GM12801 (cell line): ENCODE measurements around the gene CD200.

Source experiments
- TF ChIP-seq, protein P1 (sequence below): IDR thresholded peaks from one replicate; pipeline ENCODE4 v1.5.1; 2011; ENCODE audit warnings: control low read depth; ENCODE audit not compliant: insufficient read length; ENCODE audit errors: extremely low read depth

The CD200 gene

DNA sequence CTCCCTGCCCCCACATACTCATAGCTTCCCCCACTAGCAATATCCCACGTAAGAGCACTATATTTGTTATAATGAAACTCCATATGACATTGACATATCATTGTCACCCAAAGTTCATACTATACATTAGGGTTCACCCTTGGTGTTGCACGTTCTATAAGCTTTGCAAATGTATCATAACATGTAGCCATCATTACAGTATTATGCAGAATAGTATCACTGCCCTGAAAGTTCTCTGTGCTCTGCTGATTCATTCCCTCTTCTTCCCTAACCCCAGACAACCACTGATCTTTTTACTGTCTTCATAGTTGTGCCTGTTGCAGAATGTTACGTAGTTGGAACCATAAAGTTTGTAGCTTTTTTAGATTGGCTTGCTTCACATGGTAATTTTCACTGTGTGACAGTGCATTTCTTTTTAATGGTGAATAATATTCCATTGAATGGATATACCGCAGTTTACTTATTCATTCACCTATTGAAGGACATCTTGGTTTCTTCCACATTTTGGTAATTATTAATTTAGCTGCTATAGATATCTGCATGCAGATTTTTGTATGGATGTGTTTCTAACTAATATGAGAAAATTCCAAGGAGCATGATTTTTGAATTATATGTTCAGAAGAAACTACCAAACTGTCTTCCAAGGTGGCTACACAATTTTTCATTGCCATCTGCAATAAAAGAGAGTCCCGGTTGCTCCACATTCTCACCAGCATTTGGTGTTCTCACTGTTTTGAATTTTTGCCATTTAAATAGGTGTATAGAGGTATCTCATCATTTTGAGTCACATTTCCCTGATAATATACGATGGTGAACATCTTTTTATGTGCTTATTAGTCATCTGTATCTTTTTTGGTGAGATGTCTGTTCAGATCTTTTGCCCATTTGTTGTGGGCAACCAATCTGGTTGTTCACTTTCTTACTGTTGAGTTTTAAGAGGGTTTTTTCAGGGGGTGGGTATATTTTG, 59.7 kb downstream of the CD200 start:
- TF ChIP-seq, protein P1, sequence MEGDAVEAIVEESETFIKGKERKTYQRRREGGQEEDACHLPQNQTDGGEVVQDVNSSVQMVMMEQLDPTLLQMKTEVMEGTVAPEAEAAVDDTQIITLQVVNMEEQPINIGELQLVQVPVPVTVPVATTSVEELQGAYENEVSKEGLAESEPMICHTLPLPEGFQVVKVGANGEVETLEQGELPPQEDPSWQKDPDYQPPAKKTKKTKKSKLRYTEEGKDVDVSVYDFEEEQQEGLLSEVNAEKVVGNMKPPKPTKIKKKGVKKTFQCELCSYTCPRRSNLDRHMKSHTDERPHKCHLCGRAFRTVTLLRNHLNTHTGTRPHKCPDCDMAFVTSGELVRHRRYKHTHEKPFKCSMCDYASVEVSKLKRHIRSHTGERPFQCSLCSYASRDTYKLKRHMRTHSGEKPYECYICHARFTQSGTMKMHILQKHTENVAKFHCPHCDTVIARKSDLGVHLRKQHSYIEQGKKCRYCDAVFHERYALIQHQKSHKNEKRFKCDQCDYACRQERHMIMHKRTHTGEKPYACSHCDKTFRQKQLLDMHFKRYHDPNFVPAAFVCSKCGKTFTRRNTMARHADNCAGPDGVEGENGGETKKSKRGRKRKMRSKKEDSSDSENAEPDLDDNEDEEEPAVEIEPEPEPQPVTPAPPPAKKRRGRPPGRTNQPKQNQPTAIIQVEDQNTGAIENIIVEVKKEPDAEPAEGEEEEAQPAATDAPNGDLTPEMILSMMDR: no peak

DNA sequence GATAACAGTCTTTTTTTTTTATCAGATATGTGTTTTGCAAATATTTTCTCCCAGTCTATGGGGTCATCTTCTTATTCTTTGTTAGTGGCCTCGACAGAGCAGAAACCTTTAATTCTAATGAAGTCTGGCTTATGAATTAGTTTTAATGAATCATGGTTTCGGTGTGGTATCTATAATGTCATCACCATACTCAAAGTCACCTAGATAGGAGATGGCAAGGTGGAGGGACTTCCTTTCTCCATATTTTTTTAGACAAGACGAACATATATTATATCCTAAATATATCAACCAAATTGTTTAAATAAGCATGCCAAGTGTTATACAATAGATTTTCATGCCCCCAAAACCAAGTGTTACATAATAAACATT, 60.4 kb downstream of the CD200 start:
- TF ChIP-seq, protein P1: no peak

DNA sequence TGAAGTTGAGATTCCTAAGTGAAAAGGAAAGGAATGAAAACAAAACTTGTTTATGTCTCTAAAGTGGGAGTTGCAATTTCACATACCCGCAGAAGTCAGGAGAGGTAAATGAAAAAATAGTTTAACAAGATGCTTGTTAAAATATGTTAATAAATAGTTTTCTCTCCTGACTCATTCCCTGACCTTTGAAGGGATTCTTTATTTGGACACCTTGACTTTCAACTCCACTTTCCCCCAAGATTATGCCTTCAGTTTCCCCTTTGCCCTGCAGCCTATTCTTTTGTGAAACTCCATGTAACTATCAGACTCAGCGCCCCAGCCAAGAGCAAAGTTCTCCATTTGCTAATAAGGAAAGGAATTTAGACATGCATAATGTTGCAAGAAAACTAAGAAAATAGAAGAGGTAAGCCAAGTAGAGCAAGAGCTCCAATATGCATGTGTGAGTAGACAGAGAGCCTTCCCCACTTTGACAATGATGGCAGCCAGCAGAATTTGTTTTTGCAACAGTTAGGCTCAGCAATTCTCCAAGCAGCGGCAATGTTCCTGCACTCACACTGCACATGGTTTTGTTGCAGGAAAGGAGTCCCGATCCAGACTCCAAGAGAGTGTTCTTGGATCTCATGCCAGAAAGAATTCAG, 61.2 kb downstream of the CD200 start:
- TF ChIP-seq, protein P1: no peak

DNA sequence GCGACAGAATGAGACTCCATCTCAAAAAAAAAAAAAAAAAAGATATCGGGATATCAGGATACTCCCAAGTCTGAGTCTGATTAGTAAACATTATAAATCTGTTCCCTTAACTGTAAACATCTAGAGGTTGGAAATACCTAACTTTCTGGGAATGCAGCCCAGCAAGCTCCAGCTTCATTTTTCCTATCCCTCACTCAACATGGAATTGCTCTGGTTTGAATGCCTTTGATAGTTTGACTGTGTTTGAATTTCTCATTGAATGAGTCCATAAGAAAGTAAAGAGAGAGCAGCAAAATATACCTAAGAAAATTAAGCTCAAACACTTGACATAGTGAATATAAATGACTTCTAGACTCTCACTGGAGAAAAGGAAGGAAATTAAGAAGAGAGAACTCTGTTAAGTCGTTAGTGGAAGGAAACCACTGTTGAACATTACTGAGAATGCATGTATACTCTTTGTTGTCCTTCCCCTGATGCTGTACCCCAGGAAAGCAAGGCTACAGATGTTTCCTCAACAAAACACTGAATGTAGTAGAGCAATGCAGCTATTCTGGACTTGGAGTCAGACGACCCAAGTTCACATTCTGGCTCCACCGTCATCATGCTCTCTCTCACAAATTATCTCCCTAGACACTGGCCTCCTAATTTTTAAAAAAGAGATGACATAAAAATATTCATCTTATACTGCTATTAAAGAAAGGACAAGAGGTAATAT, 62.4 kb downstream of the CD200 start:
- TF ChIP-seq, protein P1: no peak

DNA sequence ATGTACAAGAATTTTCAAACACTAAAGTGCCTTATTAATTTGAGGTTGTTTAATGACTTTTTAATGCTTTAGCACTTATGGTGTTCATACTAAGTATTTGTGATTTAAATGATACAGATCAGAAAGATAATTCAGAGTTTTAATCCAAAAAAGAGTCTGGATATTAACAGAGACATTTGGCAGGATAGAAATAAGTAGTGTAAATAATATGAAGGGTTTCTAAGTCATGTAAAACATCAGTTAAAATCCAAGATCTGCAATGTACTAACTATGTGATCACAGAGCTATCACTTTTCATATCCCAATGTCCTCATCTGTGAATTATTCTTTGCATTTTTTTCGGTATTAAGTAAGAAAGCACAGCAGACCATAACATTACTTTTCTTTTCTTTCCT, 62.9 kb downstream of the CD200 start:
- TF ChIP-seq, protein P1: no peak

DNA sequence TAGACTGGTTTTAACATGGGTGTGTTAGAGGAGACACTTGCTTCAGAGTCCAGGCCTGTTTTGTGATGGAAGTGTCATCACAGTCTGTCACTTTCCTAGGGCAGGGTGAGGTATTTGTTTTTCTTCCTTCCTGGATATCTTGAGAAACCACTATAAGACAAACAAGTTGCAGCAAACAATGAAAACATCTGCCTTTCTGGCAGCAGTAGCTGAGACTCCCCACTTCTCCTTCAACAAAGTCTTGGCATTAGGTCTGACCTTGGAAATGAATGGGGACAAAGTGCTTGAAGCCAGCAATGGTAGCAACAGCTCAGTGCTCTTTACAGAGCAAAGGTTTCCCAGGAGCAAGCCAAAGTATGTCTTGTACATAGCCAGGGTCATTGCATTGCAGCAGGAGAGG, 64.6 kb downstream of the CD200 start:
- TF ChIP-seq, protein P1: no peak

DNA sequence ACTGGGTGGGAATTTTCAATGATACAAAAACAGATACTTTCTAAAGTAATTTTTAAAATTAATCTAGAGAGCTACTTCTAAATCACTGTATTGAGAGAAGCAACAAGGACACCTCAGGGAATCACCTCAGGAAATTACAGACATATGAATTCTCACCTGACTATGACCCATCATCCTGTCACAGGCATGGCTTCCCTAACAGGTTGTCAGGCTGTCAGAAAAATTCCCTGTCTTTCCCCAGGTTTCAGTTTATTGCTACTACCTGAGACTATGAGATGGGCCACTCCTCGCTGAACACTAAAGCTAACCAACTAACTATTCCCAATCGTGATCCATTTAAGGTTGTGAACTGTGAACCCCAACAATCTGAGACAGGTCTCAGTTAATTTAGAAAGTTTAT, 66.1 kb downstream of the CD200 start:
- TF ChIP-seq, protein P1: no peak
